ENCODE data around the gene PLEKHG2. TPM values are rescaled to one million over a fixed set of nuclear protein-coding genes. Genes with fewer than 3 reads are reported as not detected.

Gene PLEKHG2
- total RNA-seq, 2 experiments from 2014 or later, result 74.4 to 77.9 TPM

GRCh38 chr19:39389631-39390414 lies 22.6 kb upstream of the PLEKHG2 start:
- ChIA-PET POLR2A (interaction anchor here (1.8 kb wide), 1 partner anchor 46 kb away, joined by 10 read pairs; the partner anchor contains the start of gene RPS16), CTCF (interaction anchor here (1.3 to 2.6 kb wide), 3 partner anchors 9 to 22 kb away, joined by 4 to 11 read pairs (median 7); no protein-coding TSS in a partner anchor)
- Mint-ChIP-seq H3K4me3 (peak overlapping the region; percentile 86), H3K36me3 (ENCODE audit: low read depth) (peaks cover 44% of the 10 kb centered on the region), H3K27me3 (no peaks in the 10 kb centered on the region), H3K4me1 (peaks cover 44% of the 10 kb centered on the region), H3K9me3 (no peaks in the 10 kb centered on the region), H3K27ac (peak overlapping the region; percentile 99)
- no peak for DNase-seq

GRCh38 chr19:39390451-39390750 lies 22.1 kb upstream of the PLEKHG2 start:
- Mint-ChIP-seq H3K4me1 (peaks cover 46% of the 10 kb centered on the region), H3K27me3 (no peaks in the 10 kb centered on the region), H3K36me3 (ENCODE audit: low read depth) (peaks cover 50% of the 10 kb centered on the region), H3K4me3 (peak overlapping the region; percentile 86), H3K9me3 (no peaks in the 10 kb centered on the region), H3K27ac (peak overlapping the region; percentile 99)
- CTCF ChIA-PET, result interaction anchor here (0.6 to 2.6 kb wide), 5 partner anchors 14 to 782 kb away, joined by 3 to 11 read pairs (median 7); partner anchors contain the start of gene SAMD4B
- POLR2A ChIA-PET, result interaction anchor here (1.8 kb wide), 1 partner anchor 45 kb away, joined by 10 read pairs; the partner anchor contains the start of gene RPS16
- DNase-seq, result peak; percentile 84

GRCh38 chr19:39390751-39391437 lies 21.6 kb upstream of the PLEKHG2 start, which contains the start of the genes MED29 and PAF1:
TSS of gene MED29 (plus strand) at chr19:39391378. CDS start at chr19:39391423, 45 bp downstream.
TSS of gene PAF1 (minus strand) at chr19:39391106. CDS start at chr19:39390864, 242 bp downstream.
- POLR2A ChIA-PET, result interaction anchor here (0.6 to 1.8 kb wide), 2 partner anchors 45 to 123 kb away, joined by 7 to 10 read pairs; partner anchors contain the start of gene RPS16
- H3K4me1 Mint-ChIP-seq, result peaks cover 47% of the 10 kb centered on the region

GRCh38 chr19:39397360-39398296 lies 14.8 kb upstream of the PLEKHG2 start:
- peak; percentile 94 for DNase-seq
- Mint-ChIP-seq H3K4me3 (peak overlapping the region; percentile 64), H3K36me3 (ENCODE audit: low read depth) (peaks cover 39% of the 10 kb centered on the region), H3K4me1 (peaks cover 72% of the 10 kb centered on the region), H3K27me3 (no peaks in the 10 kb centered on the region), H3K27ac (peak overlapping the region; percentile 88), H3K9me3 (no peaks in the 10 kb centered on the region)
- POLR2A ChIA-PET, result interaction anchor here (0.8 to 1.9 kb wide), 3 partner anchors 10 to 38 kb away, joined by 3 to 10 read pairs (median 8); partner anchors contain the start of genes RPS16 and ZFP36
- CTCF ChIA-PET, result interaction anchor here (0.5 to 3.6 kb wide), 27 partner anchors 8 to 292 kb away, joined by 3 to 69 read pairs (median 5); partner anchors contain the start of genes EID2B, GMFG, PLEKHG2 and RPS16

More at GRCh38 chr19:39390751-39391437, 21.6 kb upstream of the PLEKHG2 start, which contains the start of the genes MED29 and PAF1:
- H3K9me3 Mint-ChIP-seq, result no peaks in the 10 kb centered on the region
- H3K27ac Mint-ChIP-seq, result peak within 1 kb of the TSS; percentile 99
- peak; percentile 99 for DNase-seq
- H3K36me3 Mint-ChIP-seq (ENCODE audit: low read depth), result peaks cover 48% of the 10 kb centered on the region
- CTCF ChIA-PET, result interaction anchor here (0.6 to 2.6 kb wide), 9 partner anchors 10 to 782 kb away, joined by 3 to 11 read pairs (median 5); partner anchors contain the start of genes SAMD4B and ZFP36
- H3K27me3 Mint-ChIP-seq, result no peaks in the 10 kb centered on the region
- H3K4me3 Mint-ChIP-seq, result peak within 1 kb of the TSS; percentile 86

GRCh38 chr19:39398297-39398864 lies 14.1 kb upstream of the PLEKHG2 start:
- Mint-ChIP-seq H3K36me3 (ENCODE audit: low read depth) (peaks cover 37% of the 10 kb centered on the region), H3K27ac (peak overlapping the region; percentile 88)
- CTCF ChIA-PET, result interaction anchor here (0.6 to 3.6 kb wide), 26 partner anchors 9 to 276 kb away, joined by 3 to 69 read pairs (median 5); partner anchors contain the start of genes EID2B, GMFG, PLEKHG2 and RPS16

GRCh38 chr19:39399668-39400050 lies 12.8 kb upstream of the PLEKHG2 start:
- no peak overlapping the region for H3K4me3 Mint-ChIP-seq
- ChIA-PET POLR2A (no interaction called here), CTCF (interaction anchor here (4.4 kb wide), 1 partner anchor 12 kb away, joined by 47 read pairs; the partner anchor contains the start of gene PLEKHG2)
- H3K4me1 Mint-ChIP-seq, result peaks cover 75% of the 10 kb centered on the region
- no peaks in the 10 kb centered on the region for H3K27me3 Mint-ChIP-seq
- no peaks in the 10 kb centered on the region for H3K9me3 Mint-ChIP-seq
- DNase-seq, result no peak
- H3K27ac Mint-ChIP-seq, result peak overlapping the region; percentile 88
- peaks cover 31% of the 10 kb centered on the region for H3K36me3 Mint-ChIP-seq (ENCODE audit: low read depth)

More at GRCh38 chr19:39398297-39398864, 14.1 kb upstream of the PLEKHG2 start:
- DNase-seq, result peak; percentile 48
- Mint-ChIP-seq H3K4me1 (peaks cover 71% of the 10 kb centered on the region), H3K4me3 (peak overlapping the region; percentile 64), H3K9me3 (no peaks in the 10 kb centered on the region), H3K27me3 (no peaks in the 10 kb centered on the region)
- POLR2A ChIA-PET, result interaction anchor here (0.6 to 1.9 kb wide), 4 partner anchors 9 to 37 kb away, joined by 3 to 10 read pairs (median 6); partner anchors contain the start of genes RPS16 and ZFP36

GRCh38 chr19:39400061-39400460 lies 12.4 kb upstream of the PLEKHG2 start:
- Mint-ChIP-seq H3K27ac (peak overlapping the region; percentile 76), H3K9me3 (no peaks in the 10 kb centered on the region), H3K36me3 (ENCODE audit: low read depth) (peaks cover 29% of the 10 kb centered on the region), H3K4me3 (no peak overlapping the region), H3K4me1 (peaks cover 77% of the 10 kb centered on the region), H3K27me3 (no peaks in the 10 kb centered on the region)
- DNase-seq, result no peak
- CTCF ChIA-PET, result interaction anchor here (4.4 kb wide), 1 partner anchor 12 kb away, joined by 47 read pairs; the partner anchor contains the start of gene PLEKHG2
- POLR2A ChIA-PET, result no interaction called here

- no peaks in the 10 kb centered on the region for H3K27me3 Mint-ChIP-seq
- H3K9me3 Mint-ChIP-seq, result no peaks in the 10 kb centered on the region
- peaks cover 80% of the 10 kb centered on the region for H3K4me1 Mint-ChIP-seq
- peak overlapping the region; percentile 96 for H3K27ac Mint-ChIP-seq
- DNase-seq, result no peak
- CTCF ChIA-PET, result interaction anchor here (0.6 to 4.4 kb wide), 7 partner anchors 9 to 95 kb away, joined by 3 to 47 read pairs (median 4); partner anchors contain the start of genes MED29, PLEKHG2, SAMD4B and SUPT5H
- peak overlapping the region; percentile 76 for H3K4me3 Mint-ChIP-seq
- POLR2A ChIA-PET, result interaction anchor here (0.6 to 1.6 kb wide), 4 partner anchors 10 to 1866 kb away, joined by 3 to 16 read pairs (median 4); partner anchors contain the start of gene RPS16
- H3K36me3 Mint-ChIP-seq (ENCODE audit: low read depth), result peaks cover 21% of the 10 kb centered on the region
Observed at GRCh38 chr19:39401070-39401548, 11.4 kb upstream of the PLEKHG2 start.

- Mint-ChIP-seq H3K4me1 (peaks cover 83% of the 10 kb centered on the region), H3K27me3 (no peaks in the 10 kb centered on the region), H3K36me3 (ENCODE audit: low read depth) (peaks cover 21% of the 10 kb centered on the region), H3K9me3 (no peaks in the 10 kb centered on the region), H3K4me3 (peak overlapping the region; percentile 76), H3K27ac (peak overlapping the region; percentile 96)
- DNase-seq, result peak; percentile 80
- ChIA-PET POLR2A (interaction anchor here (0.5 to 1.6 kb wide), 5 partner anchors 10 to 1866 kb away, joined by 3 to 16 read pairs (median 4); partner anchors contain the start of gene RPS16), CTCF (interaction anchor here (0.6 to 4.4 kb wide), 8 partner anchors 10 to 257 kb away, joined by 3 to 47 read pairs (median 4); partner anchors contain the start of genes MED29, PLEKHG2, SAMD4B and SUPT5H)
Observed at GRCh38 chr19:39401549-39402345, 10.7 kb upstream of the PLEKHG2 start.
